Measurements from ENCODE around the gene AKAP1.

The AKAP1 gene

DNA sequence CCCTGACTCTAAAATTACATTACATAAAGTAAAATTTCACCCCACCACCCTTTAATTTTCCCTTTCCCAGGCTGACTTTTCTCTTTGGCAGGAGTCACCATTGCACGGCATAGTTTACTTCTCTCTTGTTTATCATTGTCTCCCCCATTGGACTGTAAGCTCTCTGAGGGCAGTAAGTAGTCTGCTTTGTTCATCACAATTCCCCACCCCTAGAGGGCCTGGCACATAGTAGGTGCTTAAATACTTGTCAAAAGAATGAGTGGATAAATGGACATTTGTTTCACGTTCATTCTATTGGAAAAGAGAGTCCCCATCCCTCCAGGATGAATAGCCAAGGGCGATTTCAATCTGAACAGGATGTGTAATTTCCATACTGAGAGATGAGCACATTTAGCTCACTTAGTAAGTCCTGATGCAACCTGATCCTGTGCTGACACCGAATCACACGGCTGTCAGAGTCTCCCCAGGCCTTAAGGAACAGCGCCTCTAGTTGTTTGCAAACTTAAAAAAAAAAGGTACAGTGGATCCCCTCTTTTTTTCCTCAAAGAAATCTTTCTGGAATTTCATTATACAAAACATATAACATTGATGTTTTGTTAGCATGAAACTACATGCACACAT lies 54.0 kb downstream of the AKAP1 start:
- no peak overlapping the region for H3K4me3 ChIP-seq (ENCODE audit: low read depth, low read length)
- in situ Hi-C loops (cut with HindIII; ENCODE audit: low sequenced_read_pairs), result no loop called here
- no peak for DNase-seq (ENCODE audit: low read depth)
- TF ChIP-seq, protein P1, sequence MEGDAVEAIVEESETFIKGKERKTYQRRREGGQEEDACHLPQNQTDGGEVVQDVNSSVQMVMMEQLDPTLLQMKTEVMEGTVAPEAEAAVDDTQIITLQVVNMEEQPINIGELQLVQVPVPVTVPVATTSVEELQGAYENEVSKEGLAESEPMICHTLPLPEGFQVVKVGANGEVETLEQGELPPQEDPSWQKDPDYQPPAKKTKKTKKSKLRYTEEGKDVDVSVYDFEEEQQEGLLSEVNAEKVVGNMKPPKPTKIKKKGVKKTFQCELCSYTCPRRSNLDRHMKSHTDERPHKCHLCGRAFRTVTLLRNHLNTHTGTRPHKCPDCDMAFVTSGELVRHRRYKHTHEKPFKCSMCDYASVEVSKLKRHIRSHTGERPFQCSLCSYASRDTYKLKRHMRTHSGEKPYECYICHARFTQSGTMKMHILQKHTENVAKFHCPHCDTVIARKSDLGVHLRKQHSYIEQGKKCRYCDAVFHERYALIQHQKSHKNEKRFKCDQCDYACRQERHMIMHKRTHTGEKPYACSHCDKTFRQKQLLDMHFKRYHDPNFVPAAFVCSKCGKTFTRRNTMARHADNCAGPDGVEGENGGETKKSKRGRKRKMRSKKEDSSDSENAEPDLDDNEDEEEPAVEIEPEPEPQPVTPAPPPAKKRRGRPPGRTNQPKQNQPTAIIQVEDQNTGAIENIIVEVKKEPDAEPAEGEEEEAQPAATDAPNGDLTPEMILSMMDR (IDR thresholded peaks at IDR 0.05; ENCODE audit: low read depth, low read length, missing control alignments), result no peak

DNA sequence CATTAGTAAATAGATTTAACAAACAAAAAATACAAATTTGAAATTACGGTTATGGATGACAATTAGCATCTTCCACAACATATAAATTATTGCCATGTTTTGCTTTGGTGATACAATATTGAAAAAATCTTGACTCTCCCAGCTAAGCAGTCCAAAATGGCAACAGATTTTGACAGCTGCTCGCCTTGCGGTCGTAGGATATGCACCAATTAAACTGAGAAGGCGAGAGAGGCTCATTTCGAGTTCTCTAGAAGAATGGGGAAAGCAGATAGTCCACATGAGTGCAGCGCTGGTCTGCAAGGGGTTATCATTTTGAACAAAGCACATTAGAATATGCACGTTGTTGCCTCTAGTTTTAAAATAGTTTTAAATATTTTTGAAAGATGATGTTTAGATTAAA lies 55.3 kb downstream of the AKAP1 start:
- in situ Hi-C loops (cut with HindIII; ENCODE audit: low sequenced_read_pairs), result no loop called here
- H3K4me3 ChIP-seq (ENCODE audit: low read depth, low read length), result no peak overlapping the region
- TF ChIP-seq, protein P1 (IDR thresholded peaks at IDR 0.05; ENCODE audit: low read depth, low read length, missing control alignments), result no peak
- no peak for DNase-seq (ENCODE audit: low read depth)

DNA sequence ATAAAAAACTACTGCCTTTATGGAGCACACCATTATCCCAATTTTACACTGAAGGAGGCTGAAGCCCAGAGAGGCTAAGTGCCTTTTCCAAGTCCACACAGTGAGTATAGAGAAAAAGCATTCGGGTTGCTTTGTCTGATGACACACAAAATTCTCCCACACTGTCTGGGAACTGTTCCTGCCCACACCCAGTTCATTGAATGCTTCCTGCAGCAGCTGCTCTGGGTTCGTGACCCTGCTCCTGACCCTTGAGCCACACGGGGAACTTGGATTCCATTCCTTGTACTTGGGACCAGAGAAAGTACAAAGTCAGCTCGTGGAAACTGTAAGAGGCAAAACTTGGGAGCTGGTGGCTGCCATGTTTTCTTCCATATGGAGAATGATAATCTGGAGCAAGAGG lies 57.9 kb downstream of the AKAP1 start:
- in situ Hi-C loops (cut with HindIII; ENCODE audit: low sequenced_read_pairs), result no loop called here
- DNase-seq (ENCODE audit: low read depth), result no peak

DNA sequence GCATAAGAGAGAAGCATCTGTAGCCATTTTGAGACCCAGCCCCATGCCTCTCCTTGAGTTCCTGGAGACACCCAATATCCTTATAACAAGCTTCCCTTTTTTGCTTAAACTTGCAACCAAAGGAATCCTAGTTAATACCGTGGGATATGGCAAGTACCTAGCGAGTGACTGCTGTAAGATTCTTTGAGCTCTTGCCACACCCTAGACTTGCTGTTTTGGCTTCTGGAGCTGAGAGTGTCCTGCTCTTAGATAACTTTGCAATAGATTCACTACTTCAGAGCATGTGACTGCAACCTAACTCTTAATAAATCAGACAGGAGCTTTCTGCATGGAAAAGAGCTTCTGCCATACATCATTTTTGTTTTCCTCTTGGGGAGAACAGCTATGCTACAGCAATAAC lies 58.3 kb downstream of the AKAP1 start:
- H3K4me3 ChIP-seq (ENCODE audit: low read depth, low read length), result no peak overlapping the region
- in situ Hi-C loops (cut with HindIII; ENCODE audit: low sequenced_read_pairs), result no loop called here
- TF ChIP-seq, protein P1 (IDR thresholded peaks at IDR 0.05; ENCODE audit: low read depth, low read length, missing control alignments), result no peak
- no peak for DNase-seq (ENCODE audit: low read depth)

More for the DNA sequence above, 57.9 kb downstream of the AKAP1 start:
- TF ChIP-seq, protein P1 (IDR thresholded peaks at IDR 0.05; ENCODE audit: low read depth, low read length, missing control alignments), result no peak
- no peak overlapping the region for H3K4me3 ChIP-seq (ENCODE audit: low read depth, low read length)

DNA sequence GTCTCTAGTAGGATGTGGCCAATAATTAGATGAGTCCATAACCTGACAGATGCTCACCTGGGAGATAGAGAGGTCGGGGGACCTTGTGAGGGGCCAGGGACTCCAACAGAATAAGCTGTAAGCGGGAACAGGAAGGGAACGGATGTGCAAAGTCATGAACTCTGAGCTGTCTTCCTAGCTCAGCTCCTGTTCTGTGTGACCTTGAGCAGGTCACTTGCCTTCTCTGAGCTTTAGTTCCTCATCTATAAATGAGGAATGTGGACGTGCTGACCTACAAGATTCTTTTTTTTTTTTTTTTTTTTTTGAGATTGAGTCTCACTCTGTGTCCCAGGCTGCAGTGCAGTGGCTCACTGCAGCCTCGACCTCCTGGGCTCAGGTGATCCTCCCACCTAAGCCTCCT lies 58.9 kb downstream of the AKAP1 start:
- TF ChIP-seq, protein P1 (IDR thresholded peaks at IDR 0.05; ENCODE audit: low read depth, low read length, missing control alignments), result no peak
- no peak overlapping the region for H3K4me3 ChIP-seq (ENCODE audit: low read depth, low read length)
- no peak for DNase-seq (ENCODE audit: low read depth)
- in situ Hi-C loops (cut with HindIII; ENCODE audit: low sequenced_read_pairs), result no loop called here

DNA sequence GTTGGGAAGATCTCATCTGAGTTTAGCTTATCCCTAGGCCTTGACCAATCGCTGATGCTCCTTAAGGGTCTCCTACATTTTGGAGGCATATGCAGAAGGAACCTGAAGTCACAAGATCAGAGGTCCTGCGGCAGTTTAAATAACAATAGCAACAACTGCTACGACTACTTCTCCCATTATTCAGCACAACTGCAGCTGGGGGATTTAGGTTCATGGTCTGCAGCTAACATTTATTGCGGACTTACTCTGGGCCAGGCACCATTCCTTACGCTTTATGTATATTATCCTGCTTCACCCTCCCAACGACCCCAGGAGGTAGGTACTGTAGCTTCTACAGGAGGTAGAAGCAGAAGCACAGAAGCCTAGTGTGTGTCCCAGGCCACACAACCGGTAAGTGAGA lies 59.5 kb downstream of the AKAP1 start:
- TF ChIP-seq, protein P1 (IDR thresholded peaks at IDR 0.05; ENCODE audit: low read depth, low read length, missing control alignments), result no peak
- H3K4me3 ChIP-seq (ENCODE audit: low read depth, low read length), result no peak overlapping the region
- DNase-seq (ENCODE audit: low read depth), result no peak
- in situ Hi-C loops (cut with HindIII; ENCODE audit: low sequenced_read_pairs), result no loop called here

Measured in astrocyte of the cerebellum (primary cell).